Tibial nerve (tissue), 4 donors: ENCODE data around the gene LANCL3.

Experiments used
- CTCF ChIP-seq, 5 experiments: fragments of 200-600 bp in 3 of 5; fragments of 450-650 bp in 2 of 5; sonication (generic) in 3 of 5; IDR thresholded peaks; one replicate each; pipeline ENCODE4 v1.5.1; 2016 to 2019; ENCODE audit warnings: antibody characterized with exemption in 5 of 5, mild to moderate bottlenecking in 3 of 5, moderate library complexity in 2 of 5
- EP300 ChIP-seq, 2 donors: sonication (generic); formaldehyde crosslinking; IDR thresholded peaks; one replicate each; pipeline ENCODE4 v1.6.1; 2017; ENCODE audit warnings: antibody characterized with exemption in 2 of 2, mild to moderate bottlenecking in 1 of 2
- POLR2A ChIP-seq, 2 donors: fragments of 450-650 bp; IDR thresholded peaks; one replicate each; pipeline ENCODE4 v1.6.1; 2017; ENCODE audit warnings: antibody characterized with exemption in 2 of 2, mild to moderate bottlenecking in 2 of 2, moderate library complexity in 2 of 2

GRCh38 chrX:37659047-37659446 is 87.6 kb downstream of the LANCL3 start:
- TF ChIP-seq POLR2A (IDR thresholded peaks at IDR 0.05) (no peak), CTCF (IDR thresholded peaks at IDR 0.05) (no peak), EP300 (IDR thresholded peaks at IDR 0.05) (no peak)
